ENCODE measurements around the gene SLC35A4. TPM values are rescaled to one million over a fixed set of nuclear protein-coding genes. Genes with fewer than 3 reads are reported as not detected.
"Not testable (repeated sequence)": the region's sequence is repeated elsewhere in the genome, so short reads cannot be mapped to it uniquely, and the experiment has no call there.

The SLC35A4 gene
- total RNA-seq, 2 experiments from 2014 or later: 61.8 to 65.4 TPM

DNA sequence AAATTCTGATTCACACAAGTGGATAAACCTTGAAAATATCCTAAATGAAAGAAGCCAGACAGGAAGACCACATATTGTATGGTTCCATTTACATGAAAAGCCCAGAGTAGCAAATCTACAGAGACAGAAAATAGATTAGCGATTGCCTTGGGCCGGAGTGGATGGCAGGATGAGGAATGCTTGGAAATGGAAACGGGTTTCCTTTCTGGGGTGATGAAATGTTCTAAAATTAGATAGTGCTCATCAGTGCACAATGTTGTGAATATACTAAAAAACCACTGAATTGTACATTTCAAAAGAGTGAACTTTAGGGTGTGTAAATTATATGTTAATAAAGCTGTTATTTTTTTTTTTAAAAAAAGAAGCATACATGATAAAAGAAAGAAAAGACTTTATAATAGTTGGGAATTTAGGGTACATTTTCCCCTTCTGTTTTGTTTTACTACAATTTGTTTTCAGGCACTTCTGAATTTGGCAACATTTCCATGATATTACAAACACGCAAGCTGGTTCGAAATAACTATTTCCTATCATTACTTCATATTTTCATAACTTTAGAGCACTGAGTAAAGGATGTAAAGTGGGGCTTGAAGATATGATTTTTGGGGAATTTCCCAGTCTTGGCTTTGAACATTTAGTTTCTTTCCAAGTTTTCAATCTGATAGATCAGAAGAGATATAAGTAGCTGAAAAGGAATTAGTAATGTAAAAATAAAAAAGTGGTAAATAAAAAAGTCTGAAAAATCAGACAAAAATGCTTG is 23.9 kb downstream of the SLC35A4 start:
- POLR2A ChIA-PET: no interaction called here
- Mint-ChIP-seq H3K4me1 (peaks cover 2% of the 10 kb centered on the region), H3K36me3 (ENCODE audit: low read depth) (no peaks in the 10 kb centered on the region), H3K27me3 (no peaks in the 10 kb centered on the region), H3K4me3 (no peak overlapping the region), H3K9me3 (ENCODE audit: low read depth) (peaks cover 2% of the 10 kb centered on the region), H3K27ac (no peak overlapping the region)
- ATAC-seq: no peak
- intact Hi-C loops (cut with DNase I, micrococcal nuclease): no loop called here
- CTCF ChIA-PET: no interaction called here
- DNase-seq: no peak

DNA sequence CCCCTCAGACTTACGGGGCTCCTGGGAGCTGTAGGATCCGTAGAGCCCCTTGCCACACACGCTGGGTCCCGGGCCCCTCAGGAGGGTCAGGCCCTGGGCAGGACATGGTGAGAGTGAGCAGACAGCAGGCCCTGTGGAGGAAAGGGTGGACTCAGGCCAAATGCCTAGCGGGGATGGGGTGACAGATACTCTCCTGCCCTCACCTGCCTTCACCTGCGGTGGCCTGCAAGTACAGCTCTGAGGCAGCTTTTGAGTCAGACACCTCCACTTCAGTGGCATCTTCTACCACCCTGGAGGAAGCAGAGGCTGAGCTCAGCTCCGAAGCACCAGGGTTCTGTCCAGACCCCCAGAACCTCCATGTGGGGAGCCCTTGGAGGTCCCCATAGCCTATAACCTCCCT is 26.2 kb downstream of the SLC35A4 start:
- DNase-seq (no peak), ATAC-seq (no peak)
- no peaks in the 10 kb centered on the region for H3K9me3 Mint-ChIP-seq (ENCODE audit: low read depth)
- ChIA-PET CTCF (no interaction called here), POLR2A (no interaction called here)
- H3K4me1 Mint-ChIP-seq: peaks cover 2% of the 10 kb centered on the region
- no peak overlapping the region for H3K27ac Mint-ChIP-seq
- no peaks in the 10 kb centered on the region for H3K36me3 Mint-ChIP-seq (ENCODE audit: low read depth)
- intact Hi-C loops (cut with DNase I, micrococcal nuclease): no loop called here
- H3K27me3 Mint-ChIP-seq: no peaks in the 10 kb centered on the region
- no peak overlapping the region for H3K4me3 Mint-ChIP-seq

DNA sequence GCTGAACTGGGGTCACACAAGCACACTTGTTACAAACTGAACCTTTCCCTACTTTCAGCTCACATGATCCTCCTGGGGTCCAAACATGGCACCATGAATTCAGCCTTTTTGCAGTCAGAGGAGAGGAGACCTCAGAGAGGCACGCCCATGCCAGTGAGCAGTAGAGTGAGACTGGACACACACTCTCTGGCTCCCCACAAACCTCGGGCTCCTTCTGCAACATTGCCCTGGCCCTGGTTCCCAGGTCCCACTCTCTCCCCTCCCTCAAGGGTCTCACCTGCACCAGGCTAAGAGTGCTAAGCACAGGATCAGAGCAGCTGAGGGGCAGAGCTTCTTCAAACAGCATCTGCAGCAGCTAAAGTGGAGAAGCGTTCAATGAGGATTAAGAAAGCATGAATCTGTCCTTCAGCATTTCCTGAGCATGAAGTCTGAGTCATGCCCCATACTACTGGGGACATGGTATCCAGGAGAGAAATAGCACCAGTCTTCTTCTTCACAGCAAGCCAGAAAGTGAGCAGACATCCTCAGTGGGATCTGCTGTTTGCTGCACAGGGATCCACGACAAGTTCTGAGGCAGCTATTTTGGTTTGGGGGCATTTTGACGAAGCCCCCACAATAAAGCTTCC is 27.2 kb downstream of the SLC35A4 start:
- Mint-ChIP-seq H3K4me3 (no peak overlapping the region), H3K36me3 (ENCODE audit: low read depth) (no peaks in the 10 kb centered on the region), H3K4me1 (peaks cover 2% of the 10 kb centered on the region), H3K9me3 (ENCODE audit: low read depth) (no peaks in the 10 kb centered on the region), H3K27me3 (no peaks in the 10 kb centered on the region), H3K27ac (no peak overlapping the region)
- ChIA-PET POLR2A (no interaction called here), CTCF (interaction anchor here (0.6 to 0.8 kb wide), 3 partner anchors 43 to 180 kb away, joined by 3 to 4 read pairs (median 4); no protein-coding TSS in a partner anchor)
- no peak for DNase-seq
- no peak for ATAC-seq
- intact Hi-C loops (cut with DNase I, micrococcal nuclease): no loop called here

DNA sequence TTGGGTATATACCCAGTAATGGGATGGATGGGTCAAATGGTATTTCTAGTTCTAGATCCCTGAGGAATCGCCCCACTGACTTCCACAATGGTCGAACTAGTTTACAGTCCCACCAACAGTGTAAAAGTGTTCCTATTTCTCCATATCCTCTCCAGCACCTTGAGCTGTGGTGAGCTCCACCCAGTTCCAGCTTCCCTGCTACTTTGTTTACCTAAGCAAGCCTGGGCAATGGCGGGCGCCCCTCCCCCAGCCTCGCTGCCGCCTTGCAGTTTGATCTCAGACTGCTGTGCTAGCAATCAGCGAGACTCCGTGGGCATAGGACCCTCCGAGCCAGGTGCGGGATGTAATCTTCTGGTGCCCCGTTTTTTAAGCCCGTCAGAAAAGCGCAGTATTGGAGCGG is 28.4 kb downstream of the SLC35A4 start:
- CTCF ChIA-PET; H3K27me3 Mint-ChIP-seq; H3K9me3 Mint-ChIP-seq (ENCODE audit: low read depth); intact Hi-C loops (cut with DNase I, micrococcal nuclease); H3K27ac Mint-ChIP-seq; ATAC-seq; POLR2A ChIA-PET; H3K4me1 Mint-ChIP-seq; H3K36me3 Mint-ChIP-seq (ENCODE audit: low read depth); DNase-seq: not testable (repeated sequence)
- peak overlapping the region; percentile 29 for H3K4me3 Mint-ChIP-seq

DNA sequence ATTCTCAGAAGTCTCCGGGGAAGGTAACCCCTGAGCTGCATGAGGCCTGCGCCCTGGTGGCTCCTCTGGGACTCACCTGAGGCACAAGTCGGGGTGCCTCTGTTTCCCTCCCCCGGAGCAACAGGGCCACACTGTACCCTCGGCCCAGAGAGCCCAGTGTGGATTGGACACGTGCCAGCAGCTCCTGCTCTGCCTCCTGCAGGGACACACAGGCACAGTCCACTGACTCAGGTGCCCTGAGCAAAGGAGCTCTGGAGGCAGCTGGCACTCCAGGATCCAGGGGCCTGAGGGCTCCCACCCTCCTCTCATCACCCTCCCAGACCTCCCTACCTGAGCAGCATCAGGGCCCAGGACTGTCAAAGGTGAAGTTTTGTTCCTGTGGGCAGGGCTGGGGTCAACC is 29.5 kb downstream of the SLC35A4 start:
- ChIA-PET POLR2A (no interaction called here), CTCF (interaction anchor here (0.6 kb wide), 1 partner anchor 41 kb away, joined by 3 read pairs; no protein-coding TSS in a partner anchor)
- H3K4me3 Mint-ChIP-seq: no peak overlapping the region
- H3K4me1 Mint-ChIP-seq: peaks cover 2% of the 10 kb centered on the region
- H3K27me3 Mint-ChIP-seq: no peaks in the 10 kb centered on the region
- no peak overlapping the region for H3K27ac Mint-ChIP-seq
- DNase-seq: no peak
- no peaks in the 10 kb centered on the region for H3K9me3 Mint-ChIP-seq (ENCODE audit: low read depth)
- no peak for ATAC-seq
- intact Hi-C loops (cut with DNase I, micrococcal nuclease): no loop called here
- H3K36me3 Mint-ChIP-seq (ENCODE audit: low read depth): no peaks in the 10 kb centered on the region

DNA sequence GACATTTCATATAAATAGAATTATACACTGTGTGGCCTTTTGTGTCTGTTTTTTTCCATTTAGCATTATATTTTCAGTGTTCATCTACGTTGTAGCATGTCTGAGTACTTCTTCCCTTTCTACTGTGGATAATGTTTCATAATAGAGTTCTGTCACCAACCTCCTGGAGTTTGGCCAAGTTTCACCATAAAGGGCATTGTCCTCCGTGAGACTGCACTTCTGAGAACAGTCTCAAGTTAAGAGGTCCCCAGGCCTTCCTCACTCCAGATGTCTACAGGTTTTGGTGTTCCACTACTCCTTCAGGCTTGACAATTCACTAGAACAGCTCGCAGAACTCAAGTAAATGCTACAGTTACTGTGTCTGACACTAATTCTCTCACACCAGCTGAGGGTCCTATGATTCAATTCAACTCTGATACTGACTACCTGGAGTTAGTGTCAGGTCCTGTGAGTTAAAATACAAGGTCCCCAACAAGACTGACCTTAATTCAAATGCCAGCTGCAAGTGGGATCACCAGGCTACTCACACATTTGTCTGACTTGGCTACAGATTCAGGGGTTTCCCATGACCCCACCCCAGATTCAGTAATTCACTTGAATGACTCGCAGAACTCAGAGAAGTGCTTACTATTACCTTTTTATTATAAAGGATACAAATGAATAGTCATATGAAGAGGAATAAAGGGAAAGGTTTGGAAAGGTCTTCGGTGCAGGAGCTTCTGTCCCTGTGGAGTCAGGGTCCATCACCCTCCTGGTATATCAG is 31.1 kb downstream of the SLC35A4 start:
- Mint-ChIP-seq H3K4me1 (peaks cover 2% of the 10 kb centered on the region), H3K36me3 (ENCODE audit: low read depth) (no peaks in the 10 kb centered on the region), H3K27ac (no peak overlapping the region), H3K4me3 (no peak overlapping the region), H3K9me3 (ENCODE audit: low read depth) (no peaks in the 10 kb centered on the region), H3K27me3 (no peaks in the 10 kb centered on the region)
- ChIA-PET POLR2A (no interaction called here), CTCF (no interaction called here)
- DNase-seq (no peak), ATAC-seq (no peak)
- intact Hi-C loops (cut with DNase I, micrococcal nuclease): no loop called here

DNA sequence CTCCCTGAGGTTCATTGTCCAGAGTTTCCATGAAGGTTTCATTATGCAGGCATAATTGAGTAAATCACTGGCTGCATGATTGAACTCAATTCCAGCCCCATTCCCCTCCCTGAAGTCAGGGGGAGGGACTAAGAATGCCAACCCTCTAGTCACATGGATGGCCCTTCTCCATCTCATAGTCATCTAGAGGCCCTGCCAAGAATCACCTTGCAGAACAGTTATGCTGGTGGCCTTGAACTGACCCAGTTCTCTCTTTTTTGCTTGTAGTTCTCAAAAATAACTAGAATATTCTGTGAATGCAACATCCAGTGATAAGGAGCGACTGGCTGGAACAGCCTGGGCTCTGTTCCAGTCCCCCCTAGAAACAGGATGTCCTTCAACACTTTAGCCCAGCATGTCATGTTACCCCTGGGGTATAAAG is 31.7 kb downstream of the SLC35A4 start:
- CTCF ChIA-PET: no interaction called here
- DNase-seq (no peak), ATAC-seq (no peak)
- Mint-ChIP-seq H3K27ac (no peak overlapping the region), H3K27me3 (no peaks in the 10 kb centered on the region), H3K9me3 (ENCODE audit: low read depth) (no peaks in the 10 kb centered on the region), H3K36me3 (ENCODE audit: low read depth) (no peaks in the 10 kb centered on the region), H3K4me3 (no peak overlapping the region), H3K4me1 (peaks cover 2% of the 10 kb centered on the region)
- intact Hi-C loops (cut with DNase I, micrococcal nuclease): no loop called here
- POLR2A ChIA-PET: no interaction called here

DNA sequence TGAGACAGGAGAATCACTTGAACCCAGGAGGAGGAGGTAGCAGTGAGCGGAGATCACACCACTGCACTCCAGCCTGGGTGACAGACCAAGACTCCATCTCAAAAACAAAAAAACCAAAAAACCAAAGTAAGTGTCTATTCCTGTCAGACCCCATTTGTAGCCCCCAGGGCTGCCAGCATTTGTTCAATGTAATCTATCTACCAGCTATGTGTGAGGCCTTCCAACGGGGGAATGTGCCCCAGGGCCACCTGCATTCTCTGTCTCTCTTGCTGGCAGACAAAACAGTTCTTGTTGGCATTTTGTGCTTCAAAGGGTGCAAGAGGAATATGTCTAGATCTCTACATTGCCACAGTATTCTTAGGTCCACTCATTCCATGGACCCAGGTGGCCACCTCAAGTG is 34.2 kb downstream of the SLC35A4 start:
- Mint-ChIP-seq H3K9me3 (ENCODE audit: low read depth) (no peaks in the 10 kb centered on the region), H3K36me3 (ENCODE audit: low read depth) (no peaks in the 10 kb centered on the region), H3K27me3 (no peaks in the 10 kb centered on the region), H3K4me3 (no peak overlapping the region), H3K27ac (no peak overlapping the region), H3K4me1 (no peaks in the 10 kb centered on the region)
- ATAC-seq: no peak
- ChIA-PET POLR2A (no interaction called here), CTCF (no interaction called here)
- no peak for DNase-seq
- intact Hi-C loops (cut with DNase I, micrococcal nuclease): no loop called here

DNA sequence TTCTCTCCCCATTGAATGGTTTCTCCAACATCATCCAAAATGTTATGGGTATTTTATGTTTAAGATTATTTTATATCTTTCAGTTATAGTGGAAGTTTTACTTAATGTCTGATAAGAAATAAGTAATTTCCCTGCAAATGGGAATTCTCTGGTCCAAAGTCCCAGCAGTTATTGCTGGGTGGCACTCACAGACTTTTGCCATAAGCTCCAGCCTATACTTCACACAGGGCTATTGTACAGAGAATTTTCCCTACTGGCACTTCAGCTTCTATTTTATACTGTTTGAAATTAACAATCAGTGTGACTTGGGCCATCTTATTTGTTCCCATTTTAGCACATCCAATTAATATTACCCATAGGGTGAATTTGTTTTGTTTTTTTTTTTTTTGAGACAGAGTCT is 35.5 kb downstream of the SLC35A4 start:
- H3K36me3 Mint-ChIP-seq (ENCODE audit: low read depth): no peaks in the 10 kb centered on the region
- POLR2A ChIA-PET: no interaction called here
- H3K4me1 Mint-ChIP-seq: no peaks in the 10 kb centered on the region
- no peak for DNase-seq
- CTCF ChIA-PET: no interaction called here
- ATAC-seq: no peak
- no peak overlapping the region for H3K4me3 Mint-ChIP-seq
- H3K27me3 Mint-ChIP-seq: no peaks in the 10 kb centered on the region
- intact Hi-C loops (cut with DNase I, micrococcal nuclease): no loop called here
- no peaks in the 10 kb centered on the region for H3K9me3 Mint-ChIP-seq (ENCODE audit: low read depth)
- H3K27ac Mint-ChIP-seq: no peak overlapping the region

DNA sequence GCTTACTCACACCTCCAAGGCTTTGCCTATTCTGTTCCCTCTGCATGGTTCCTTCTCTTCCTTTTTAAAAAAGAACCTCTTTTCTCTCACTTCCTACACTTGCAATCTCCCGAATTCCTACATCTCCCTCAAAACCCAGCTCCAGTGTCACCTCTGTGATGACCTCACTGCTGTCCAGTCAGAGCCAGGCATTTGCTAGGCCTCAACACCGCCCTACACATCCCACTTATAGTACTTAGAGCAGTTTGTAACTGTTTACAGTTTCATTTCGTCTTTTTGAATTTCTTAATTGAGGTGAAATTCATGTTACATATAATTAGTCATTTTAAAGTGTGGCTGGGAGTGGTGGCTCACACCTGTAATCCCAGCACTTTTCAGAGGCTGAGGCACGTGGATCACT is 37.5 kb downstream of the SLC35A4 start:
- Mint-ChIP-seq H3K27ac (no peak overlapping the region), H3K4me1 (no peaks in the 10 kb centered on the region), H3K9me3 (ENCODE audit: low read depth) (no peaks in the 10 kb centered on the region), H3K27me3 (no peaks in the 10 kb centered on the region), H3K4me3 (no peak overlapping the region), H3K36me3 (ENCODE audit: low read depth) (no peaks in the 10 kb centered on the region)
- DNase-seq (no peak), ATAC-seq (no peak)
- intact Hi-C loops (cut with DNase I, micrococcal nuclease): no loop called here
- CTCF ChIA-PET: no interaction called here
- POLR2A ChIA-PET: no interaction called here

DNA sequence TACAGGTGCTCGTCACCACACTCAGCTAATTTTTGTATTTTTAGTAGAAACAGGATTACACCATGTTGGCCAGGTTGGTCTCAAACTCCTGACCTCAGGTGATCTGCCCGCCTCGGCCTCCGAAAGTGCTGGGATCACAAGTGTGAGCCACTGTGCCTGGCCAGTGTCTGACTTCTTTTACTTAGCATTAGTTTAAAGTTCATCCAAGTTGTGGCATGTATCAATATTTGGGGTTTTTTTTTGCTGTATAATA is 38.7 kb downstream of the SLC35A4 start:
- POLR2A ChIA-PET; H3K27me3 Mint-ChIP-seq; H3K36me3 Mint-ChIP-seq (ENCODE audit: low read depth); intact Hi-C loops (cut with DNase I, micrococcal nuclease); H3K9me3 Mint-ChIP-seq (ENCODE audit: low read depth); H3K4me3 Mint-ChIP-seq; ATAC-seq; H3K4me1 Mint-ChIP-seq; H3K27ac Mint-ChIP-seq; CTCF ChIA-PET; DNase-seq: not testable (repeated sequence)

DNA sequence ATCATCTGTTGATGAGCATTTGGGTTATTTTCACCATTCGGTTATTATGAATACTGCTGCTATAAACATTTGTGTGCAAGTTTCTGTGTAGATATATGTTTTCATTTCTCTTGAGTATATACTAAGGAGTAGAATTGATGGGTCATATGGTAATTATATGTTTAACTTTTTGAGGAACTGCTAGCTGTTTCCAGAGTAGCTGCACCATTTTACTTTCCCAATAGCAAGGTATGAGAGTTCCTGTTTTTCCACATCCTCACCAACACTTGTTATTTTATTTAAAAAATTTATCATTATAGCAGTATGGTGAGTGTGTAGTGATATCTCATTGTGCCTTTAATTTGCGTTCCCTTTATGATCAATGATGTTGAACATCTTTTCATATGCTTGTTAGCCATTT is 39.1 kb downstream of the SLC35A4 start:
- intact Hi-C loops (cut with DNase I, micrococcal nuclease): no loop called here
- ChIA-PET POLR2A (interaction anchor here (0.6 kb wide), 1 partner anchor 1359 kb away, joined by 3 read pairs; no protein-coding TSS in a partner anchor), CTCF (interaction anchor here (1.1 kb wide), 1 partner anchor 18 kb away, joined by 3 read pairs; no protein-coding TSS in a partner anchor)
- DNase-seq: no peak
- Mint-ChIP-seq H3K27me3 (no peaks in the 10 kb centered on the region), H3K4me3 (no peak overlapping the region), H3K27ac (no peak overlapping the region), H3K36me3 (ENCODE audit: low read depth) (no peaks in the 10 kb centered on the region), H3K4me1 (no peaks in the 10 kb centered on the region), H3K9me3 (ENCODE audit: low read depth) (no peaks in the 10 kb centered on the region)
- no peak for ATAC-seq
